Left colon (tissue), 2 donors: ENCODE data around the gene RBP7. TPM values are rescaled to one million over a fixed set of nuclear protein-coding genes. Genes with fewer than 3 reads are reported as not detected.

ENCODE experiments used
- ATAC-seq: fragments of 200-7000 bp; cut with Tn5 transposase; one replicate; pipeline ENCODE4 v1.9.1; 2020; ENCODE audit warnings: mild to moderate bottlenecking, moderate library complexity
- DNase-seq, 2 donors: peaks; one replicate each; pipeline ENCODE4 v3.0.0-alpha.2; 2020
- intact Hi-C, 2 donors: fragments of 100-400 bp; cut with DNase I in 1 of 2; cut with micrococcal nuclease in 1 of 2; formaldehyde crosslinking; loops; one replicate each; pipeline versions ENCODE4 v1.11.2 to v1.14.0; 2022; cut with DNase I, micrococcal nuclease
- microRNA-seq, 2 donors: library from miRNA; unstranded; fragments of <30 nt; microRNA quantifications; one replicate each; pipeline versions ENCODE4 v1.1.0 to v1.2.0, GENCODE V29; 2020
- total RNA-seq, 2 donors: library from RNA; stranded (reverse); fragmentation: NEBNext Ultra II Directional; extraction: Animal tissue kit (Norgen Biotek cat#: 25700); gene quantifications; one replicate each; pipeline ENCODE4 v1.2.1, GENCODE V29; 2021
- donor health status: DM: no; HTN: no; CAD: no.
- donor health status: DM: yes; HTN: yes; CAD: no.

The RBP7 gene
- total RNA-seq, 2 donors from 2014 or later, result 2.1 to 2.4 TPM

DNA sequence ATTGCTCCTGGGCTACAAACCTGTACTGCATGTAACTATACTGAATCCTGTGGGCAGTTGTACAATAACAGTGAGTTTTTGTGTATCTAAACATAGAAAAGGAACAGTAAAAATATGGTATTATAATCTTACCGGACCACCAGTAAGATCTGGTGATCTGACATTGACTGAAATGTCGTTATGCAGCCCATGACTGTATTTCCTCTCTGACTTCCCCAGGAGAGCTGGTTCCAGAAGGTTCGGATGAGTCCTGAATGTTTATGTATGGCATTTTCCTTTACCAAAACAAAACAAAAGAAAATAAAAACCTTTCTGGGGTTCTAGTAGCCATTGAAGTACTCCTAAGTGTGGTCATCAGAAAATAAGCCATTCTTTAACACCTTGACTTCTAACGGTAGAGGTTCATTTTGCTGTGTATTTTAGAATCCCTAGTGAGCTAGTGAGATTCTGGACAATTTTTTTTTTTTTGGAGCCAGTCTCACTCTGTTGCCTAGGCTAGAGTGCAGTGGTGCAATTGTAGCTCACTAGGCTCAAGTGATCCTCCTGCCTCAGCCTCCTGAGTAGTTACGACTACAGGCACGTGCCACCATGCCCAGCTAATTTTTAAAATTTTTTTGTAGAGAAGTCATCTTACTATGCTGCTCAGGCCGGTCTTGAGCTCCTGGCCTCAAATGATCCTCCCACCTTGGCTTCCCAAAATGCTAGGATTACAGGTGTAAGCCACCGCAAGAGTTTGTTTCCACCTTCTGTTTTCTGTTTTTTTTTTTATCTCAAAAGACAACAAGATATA, 63.5 kb downstream of the RBP7 start:
- intact Hi-C loops, result no loop called here
- ATAC-seq, result no peak
- no peak for DNase-seq

DNA sequence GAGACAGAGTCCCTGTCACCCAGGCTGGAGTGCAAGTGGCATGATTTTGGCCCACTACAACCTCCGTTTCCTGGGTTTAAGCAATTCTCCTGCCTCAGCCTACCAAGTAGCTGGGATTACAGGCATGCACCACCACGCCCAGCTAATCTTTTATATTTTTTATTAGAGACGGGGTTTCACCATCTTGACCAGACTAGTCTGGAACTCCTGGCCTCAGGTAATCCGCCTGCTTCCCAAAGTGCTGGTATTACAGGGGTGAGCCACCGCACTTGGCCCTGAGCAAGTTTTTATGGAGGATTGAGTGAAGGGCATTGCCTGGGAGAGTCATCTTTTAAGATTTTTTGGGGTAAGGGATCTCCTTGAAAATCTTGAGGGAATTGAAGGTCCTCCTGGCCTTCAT, 64.2 kb downstream of the RBP7 start:
- DNase-seq (no peak), ATAC-seq (no peak)
- intact Hi-C loops, result no loop called here

DNA sequence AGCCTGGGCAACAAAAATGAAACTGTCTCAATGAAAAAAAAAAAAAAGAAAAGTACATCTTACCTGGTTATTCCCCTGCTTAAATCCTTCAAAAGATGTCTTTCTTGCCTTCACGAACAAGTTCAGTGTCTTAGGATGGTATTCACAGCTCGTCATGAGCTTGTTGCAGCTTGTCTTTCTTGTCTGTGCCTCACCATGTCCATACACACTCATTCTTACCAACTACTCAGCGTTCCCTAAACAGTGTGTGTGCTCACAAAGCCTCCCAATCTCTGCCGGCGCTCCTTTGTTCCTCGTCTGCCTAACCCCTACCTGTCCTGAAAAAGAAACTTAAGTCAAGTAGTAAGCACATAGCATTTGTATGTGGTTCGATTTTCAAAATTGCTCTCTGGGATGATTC, 66.8 kb downstream of the RBP7 start:
- intact Hi-C loops, result no loop called here
- DNase-seq (no peak), ATAC-seq (no peak)

GRCh38 chr1:10064416-10065343, 67.7 kb downstream of the RBP7 start:
- intact Hi-C loops, result no loop called here
- ATAC-seq (no peak), DNase-seq (no peak)

DNA sequence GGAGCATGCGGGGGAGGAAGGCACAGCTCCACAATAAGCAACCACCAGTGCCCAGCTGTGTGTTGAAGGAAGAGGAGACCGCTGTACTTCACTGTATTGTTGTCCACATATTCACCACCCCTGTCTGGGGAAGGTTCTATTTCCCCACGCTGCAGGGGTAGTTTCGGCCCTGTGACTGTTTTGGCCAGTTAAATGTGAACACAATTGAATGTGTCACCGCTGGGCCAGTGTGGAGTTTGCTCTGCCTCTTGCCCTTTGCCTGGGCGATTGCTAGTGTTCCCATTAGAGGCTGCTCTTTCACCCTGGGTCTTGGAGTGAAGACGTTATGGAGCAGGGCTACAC, 68.3 kb downstream of the RBP7 start:
- intact Hi-C loops, result no loop called here
- DNase-seq, result no peak
- ATAC-seq, result peak; percentile 27

Small RNA genes within 50 kb of the gene (microRNA-seq; reads per million reads assigned to microRNA genes)
- 0.53 to 2.7 reads per million in 2 donors for gene MIR5697

Other genes starting within 250 kb of the RBP7 start
- 100 to 1,000 TPM; 235 to 251 TPM for gene CLSTN1, start 173.3 kb upstream of the RBP7 start, total RNA-seq
- gene CTNNBIP1, start 87.0 kb upstream of the RBP7 start, total RNA-seq, result 10 to 100 TPM; 25.7 to 30.9 TPM
- gene LZIC, start 53.8 kb upstream of the RBP7 start, total RNA-seq, result 10 to 100 TPM; 45.9 to 49.6 TPM
- 10 to 100 TPM; 23.3 to 25.5 TPM for gene NMNAT1, start 53.8 kb upstream of the RBP7 start, total RNA-seq
- gene UBE4B, start 35.7 kb downstream of the RBP7 start, total RNA-seq, result 10 to 100 TPM; 32.3 to 36.5 TPM
- gene KIF1B, start 213.3 kb downstream of the RBP7 start, total RNA-seq, result 10 to 100 TPM; 44.6 to 45.3 TPM